ENCODE measurements around the gene POGLUT2. TPM values are rescaled to one million over a fixed set of nuclear protein-coding genes. Genes with fewer than 3 reads are reported as not detected.

POGLUT2 gene
- polyA plus RNA-seq, 1 donor (not counting 4 experiments of a cell fraction or from before 2014, with no cell fraction given) = 8.8 TPM

DNA sequence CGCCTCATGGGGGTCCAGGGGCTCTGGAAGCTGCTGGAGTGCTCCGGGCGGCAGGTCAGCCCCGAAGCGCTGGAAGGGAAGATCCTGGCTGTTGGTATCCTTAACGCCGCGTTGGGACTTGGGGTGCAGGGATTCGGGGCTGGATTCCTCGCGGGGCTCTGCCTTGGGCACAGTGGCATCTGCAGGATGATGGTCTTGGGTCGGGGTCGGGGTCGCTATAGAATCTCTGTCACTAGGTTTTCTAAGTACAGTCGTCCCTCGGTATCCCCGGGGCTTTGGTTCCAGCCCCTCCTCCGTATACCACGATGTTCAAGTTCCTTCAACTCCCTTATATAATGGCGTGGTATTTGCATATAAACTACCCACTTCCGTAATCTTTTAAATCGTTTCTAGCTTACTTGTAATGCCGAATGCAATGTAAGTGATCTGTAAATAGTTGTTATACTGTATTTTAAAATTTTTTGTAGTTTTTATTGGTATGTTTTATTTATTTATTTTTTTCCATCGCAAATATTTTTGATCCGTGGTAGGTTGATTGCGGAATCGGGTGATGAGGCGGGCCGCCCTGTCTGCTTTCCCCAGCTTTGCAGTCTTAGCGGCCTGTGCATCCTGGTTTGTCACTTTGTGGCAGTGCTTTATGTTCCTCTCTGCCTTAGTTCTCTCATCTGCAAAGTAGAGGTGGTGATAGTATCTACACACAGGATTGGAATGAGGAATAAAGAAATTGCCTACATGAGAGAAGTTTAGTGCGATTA, 47.7 kb upstream of the POGLUT2 start:
- Histone ChIP-seq H3K79me2 (ENCODE audit: control insufficient read depth, insufficient read depth, low read length) (peaks cover 43% of the 10 kb centered on the region), H3K36me3 (ENCODE audit: control insufficient read depth in 2 of 2, extremely low read depth in 1 of 2, insufficient read depth in 2 of 2, low read length in 2 of 2) (peaks cover 4 to 6% of the 10 kb centered on the region in 2 experiments), H3K4me1 (ENCODE audit: control insufficient read depth, extremely low read depth, insufficient read depth, low read length) (peaks cover 11% of the 10 kb centered on the region), H3K27me3 (ENCODE audit: control insufficient read depth, extremely low read depth, insufficient read depth, low read length) (no peaks in the 10 kb centered on the region), H3K27ac (ENCODE audit: control insufficient read depth, insufficient read depth, low read length) (peak overlapping the region; percentile 88), H3K9me1 (ENCODE audit: control insufficient read depth, extremely low read depth, insufficient read depth, low read length) (no peaks in the 10 kb centered on the region), H3K9ac (ENCODE audit: control insufficient read depth, extremely low read depth, insufficient read depth, low read length) (peak overlapping the region; percentile 92), H2AFZ (ENCODE audit: control insufficient read depth, low read length) (peak overlapping the region; percentile 95), H4K20me1 (ENCODE audit: control insufficient read depth, extremely low read depth, insufficient read depth, low read length) (no peaks in the 10 kb centered on the region), H3K4me2 (ENCODE audit: control insufficient read depth, extremely low read depth, insufficient read depth, low read depth, low read length) (peak overlapping the region; percentile 98), H3K9me3 (ENCODE audit: control insufficient read depth, low read depth, low read length) (no peaks in the 10 kb centered on the region), H3K4me3 (ENCODE audit: control insufficient read depth in 2 of 3, extremely low read depth in 1 of 3, insufficient read depth in 2 of 3, low read depth in 1 of 3, low read length in 3 of 3) (peak overlapping the region; percentile 85 to 91 (median 88))
- TF ChIP-seq, protein P1, sequence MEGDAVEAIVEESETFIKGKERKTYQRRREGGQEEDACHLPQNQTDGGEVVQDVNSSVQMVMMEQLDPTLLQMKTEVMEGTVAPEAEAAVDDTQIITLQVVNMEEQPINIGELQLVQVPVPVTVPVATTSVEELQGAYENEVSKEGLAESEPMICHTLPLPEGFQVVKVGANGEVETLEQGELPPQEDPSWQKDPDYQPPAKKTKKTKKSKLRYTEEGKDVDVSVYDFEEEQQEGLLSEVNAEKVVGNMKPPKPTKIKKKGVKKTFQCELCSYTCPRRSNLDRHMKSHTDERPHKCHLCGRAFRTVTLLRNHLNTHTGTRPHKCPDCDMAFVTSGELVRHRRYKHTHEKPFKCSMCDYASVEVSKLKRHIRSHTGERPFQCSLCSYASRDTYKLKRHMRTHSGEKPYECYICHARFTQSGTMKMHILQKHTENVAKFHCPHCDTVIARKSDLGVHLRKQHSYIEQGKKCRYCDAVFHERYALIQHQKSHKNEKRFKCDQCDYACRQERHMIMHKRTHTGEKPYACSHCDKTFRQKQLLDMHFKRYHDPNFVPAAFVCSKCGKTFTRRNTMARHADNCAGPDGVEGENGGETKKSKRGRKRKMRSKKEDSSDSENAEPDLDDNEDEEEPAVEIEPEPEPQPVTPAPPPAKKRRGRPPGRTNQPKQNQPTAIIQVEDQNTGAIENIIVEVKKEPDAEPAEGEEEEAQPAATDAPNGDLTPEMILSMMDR (optimal IDR thresholded peaks at IDR 0.05 in 1 of 3, IDR thresholded peaks at IDR 0.05 in 1 of 3, conservative IDR thresholded peaks at IDR 0.05 in 1 of 3; ENCODE audit: extremely low read depth in 1 of 3, insufficient read depth in 2 of 3, low read length in 3 of 3) = no peak
- TF ChIP-seq EZH2 (IDR thresholded peaks at IDR 0.05; ENCODE audit: low read length) = no peak
- no peak for DNase-seq (ENCODE audit: low read depth, low spot score)
- FAIRE-seq = no peak
- dilution Hi-C loops (cut with MboI; ENCODE audit: extremely low pct_ligation_motif_present, low sequenced_read_pairs) = no loop called here

DNA sequence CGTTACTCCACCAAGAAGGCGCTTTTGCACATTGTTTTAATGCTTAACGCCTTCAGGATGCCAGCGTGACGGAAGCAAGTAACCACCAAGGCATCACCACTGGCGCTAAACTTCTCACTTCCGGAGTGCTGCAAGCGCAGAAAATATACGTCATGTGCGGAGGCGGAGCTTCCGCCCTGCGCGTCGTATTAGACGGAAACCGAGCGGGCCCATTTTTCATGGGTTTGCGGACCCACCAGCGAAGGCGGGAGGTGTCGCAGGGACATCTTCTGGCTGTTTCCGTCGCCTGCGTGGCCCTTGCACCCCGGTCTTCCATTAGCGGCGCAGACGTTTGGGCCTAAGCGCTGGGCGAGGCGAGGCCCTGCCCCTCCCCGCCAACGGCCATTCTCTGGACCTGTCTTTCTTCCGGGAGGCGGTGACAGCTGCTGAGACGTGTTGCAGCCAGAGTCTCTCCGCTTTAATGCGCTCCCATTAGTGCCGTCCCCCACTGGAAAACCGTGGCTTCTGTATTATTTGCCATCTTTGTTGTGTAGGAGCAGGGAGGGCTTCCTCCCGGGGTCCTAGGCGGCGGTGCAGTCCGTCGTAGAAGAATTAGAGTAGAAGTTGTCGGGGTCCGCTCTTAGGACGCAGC, 47.0 kb upstream of the POGLUT2 start, which contains the start of gene ERCC5:
ERCC5 (plus strand) TSS at position 403 of the 631 bp plus-strand sequence. CDS start 235 bp downstream, outside the sequence.
- peaks cover 42% of the 10 kb centered on the region for H3K79me2 ChIP-seq (ENCODE audit: control insufficient read depth, insufficient read depth, low read length)
- no peaks in the 10 kb centered on the region for H3K27me3 ChIP-seq (ENCODE audit: control insufficient read depth, extremely low read depth, insufficient read depth, low read length)
- DNase-seq (ENCODE audit: low read depth, low spot score) (peak; percentile 69), FAIRE-seq (peak; percentile 89)
- peaks cover 11% of the 10 kb centered on the region for H3K4me1 ChIP-seq (ENCODE audit: control insufficient read depth, extremely low read depth, insufficient read depth, low read length)
- dilution Hi-C loops (cut with MboI; ENCODE audit: extremely low pct_ligation_motif_present, low sequenced_read_pairs) = no loop called here
- peak within 1 kb of the TSS; percentile 98 for H3K4me2 ChIP-seq (ENCODE audit: control insufficient read depth, extremely low read depth, insufficient read depth, low read depth, low read length)
- peak within 1 kb of the TSS; percentile 85 to 91 (median 88) for H3K4me3 ChIP-seq (ENCODE audit: control insufficient read depth in 2 of 3, extremely low read depth in 1 of 3, insufficient read depth in 2 of 3, low read depth in 1 of 3, low read length in 3 of 3)
- TF ChIP-seq, protein P1 (optimal IDR thresholded peaks at IDR 0.05 in 1 of 3, IDR thresholded peaks at IDR 0.05 in 1 of 3, conservative IDR thresholded peaks at IDR 0.05 in 1 of 3; ENCODE audit: extremely low read depth in 1 of 3, insufficient read depth in 2 of 3, low read length in 3 of 3) = peak in 1 of 3 experiments; percentile 44
- no peak for TF ChIP-seq EZH2 (IDR thresholded peaks at IDR 0.05; ENCODE audit: low read length)
- H3K9ac ChIP-seq (ENCODE audit: control insufficient read depth, extremely low read depth, insufficient read depth, low read length) = peak within 1 kb of the TSS; percentile 92
- no peaks in the 10 kb centered on the region for H3K9me1 ChIP-seq (ENCODE audit: control insufficient read depth, extremely low read depth, insufficient read depth, low read length)
- H3K36me3 ChIP-seq (ENCODE audit: control insufficient read depth in 2 of 2, extremely low read depth in 1 of 2, insufficient read depth in 2 of 2, low read length in 2 of 2) = peaks cover 4 to 6% of the 10 kb centered on the region in 2 experiments
- H2AFZ ChIP-seq (ENCODE audit: control insufficient read depth, low read length) = peak within 1 kb of the TSS; percentile 95
- H4K20me1 ChIP-seq (ENCODE audit: control insufficient read depth, extremely low read depth, insufficient read depth, low read length) = no peaks in the 10 kb centered on the region
- peak within 1 kb of the TSS; percentile 88 for H3K27ac ChIP-seq (ENCODE audit: control insufficient read depth, insufficient read depth, low read length)
- H3K9me3 ChIP-seq (ENCODE audit: control insufficient read depth, low read depth, low read length) = no peaks in the 10 kb centered on the region

All from keratinocyte (primary cell).